ENCODE measurements around the gene ACP1. TPM values are rescaled to one million over a fixed set of nuclear protein-coding genes. Genes with fewer than 3 reads are reported as not detected.

The ACP1 gene
- polyA plus RNA-seq, 2 of the 4 experiments (the other 2 are of a cell fraction), result 204 to 338 TPM

DNA sequence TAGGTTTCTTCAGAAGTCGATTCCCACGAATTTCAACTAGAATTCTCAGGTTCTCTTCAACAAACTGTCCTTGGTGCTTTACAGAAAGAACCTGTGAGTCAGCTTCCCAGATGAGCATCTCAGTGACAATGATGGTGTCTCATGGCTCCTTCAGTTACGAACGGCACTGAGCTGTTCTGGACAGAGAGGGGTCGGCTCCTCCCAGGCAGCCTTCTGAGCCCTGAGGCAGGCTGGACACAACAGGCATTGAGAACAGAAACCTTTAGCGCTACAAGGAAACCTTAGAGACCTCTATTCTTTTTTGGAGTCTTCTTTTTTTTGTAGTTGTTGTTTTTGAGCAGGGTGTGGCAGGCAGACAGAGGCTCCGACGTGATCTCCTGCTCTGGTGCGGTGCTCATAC is 58.3 kb downstream of the ACP1 start:
- H3K4me1 ChIP-seq, result no peaks in the 10 kb centered on the region
- no peak for TF ChIP-seq POLR2AphosphoS2 (conservative IDR thresholded peaks at IDR 0.05; ENCODE audit: low read length)
- TF ChIP-seq RCOR1 (IDR thresholded peaks at IDR 0.05; ENCODE audit: low read depth, low read length), result no peak
- TF ChIP-seq, protein P1, sequence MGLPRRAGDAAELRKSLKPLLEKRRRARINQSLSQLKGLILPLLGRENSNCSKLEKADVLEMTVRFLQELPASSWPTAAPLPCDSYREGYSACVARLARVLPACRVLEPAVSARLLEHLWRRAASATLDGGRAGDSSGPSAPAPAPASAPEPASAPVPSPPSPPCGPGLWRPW (IDR thresholded peaks at IDR 0.05), result no peak
- no peak for TF ChIP-seq FOSL2 (IDR thresholded peaks at IDR 0.05)
- no peak for TF ChIP-seq FOSL2 (CRISPR knock-in tag; IDR thresholded peaks at IDR 0.05)
- TF ChIP-seq MAFK (IDR thresholded peaks at IDR 0.05; ENCODE audit: partially characterized antibody), result no peak
- TF ChIP-seq KDM5A (IDR thresholded peaks at IDR 0.05), result no peak
- TF ChIP-seq, protein P2, sequence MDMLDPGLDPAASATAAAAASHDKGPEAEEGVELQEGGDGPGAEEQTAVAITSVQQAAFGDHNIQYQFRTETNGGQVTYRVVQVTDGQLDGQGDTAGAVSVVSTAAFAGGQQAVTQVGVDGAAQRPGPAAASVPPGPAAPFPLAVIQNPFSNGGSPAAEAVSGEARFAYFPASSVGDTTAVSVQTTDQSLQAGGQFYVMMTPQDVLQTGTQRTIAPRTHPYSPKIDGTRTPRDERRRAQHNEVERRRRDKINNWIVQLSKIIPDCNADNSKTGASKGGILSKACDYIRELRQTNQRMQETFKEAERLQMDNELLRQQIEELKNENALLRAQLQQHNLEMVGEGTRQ (IDR thresholded peaks at IDR 0.05), result no peak
- no peak for TF ChIP-seq NFE2L2 (conservative IDR thresholded peaks at IDR 0.05; ENCODE audit: low read length)
- TF ChIP-seq CBX8 (IDR thresholded peaks at IDR 0.05), result no peak
- TF ChIP-seq HOXA7 (CRISPR knock-in tag; IDR thresholded peaks at IDR 0.05), result no peak
- TF ChIP-seq HOXB13 (CRISPR knock-in tag; IDR thresholded peaks at IDR 0.05; ENCODE audit: low read depth), result no peak
- TF ChIP-seq MAZ (IDR thresholded peaks at IDR 0.05; ENCODE audit: borderline replicate concordance, low read depth, low read length), result no peak
- TF ChIP-seq RAD21 (conservative IDR thresholded peaks at IDR 0.05 in 1 of 2, IDR thresholded peaks at IDR 0.05 in 1 of 2), result no peak
- TF ChIP-seq ZSCAN20 (CRISPR knock-in tag; IDR thresholded peaks at IDR 0.05), result no peak
- ATAC-seq (no peak), FAIRE-seq (no peak), DNase-seq (ENCODE audit: low read depth in 1 of 2, low spot score in 1 of 2) (no peak)
- CTCF ChIA-PET, result no interaction called here
- H3K27ac ChIP-seq, result no peak overlapping the region
- POLR2A ChIA-PET, result no interaction called here
- no peaks in the 10 kb centered on the region for H3K9me3 ChIP-seq
- H3K4me3 ChIP-seq, result no peak overlapping the region
- 38% methylated on average over 9 of the region's 9 CpGs for WGBS (ENCODE audit: missing lambda C conversion rate)
- no peak overlapping the region for H3K4me2 ChIP-seq

Other genes starting within 250 kb of the ACP1 start
- 0.35 and 0.53 TPM in 2 replicates for gene FAM110C, start 218.4 kb upstream of the ACP1 start, polyA plus RNA-seq (2011; rRNA removed)
- 0.04 to 0.17 TPM (median 0.08 TPM) in 3 replicates for gene FAM110C, start 218.4 kb upstream of the ACP1 start, polyA plus RNA-seq (2017; fragmentation: RNase III; extraction: RNeasy Plus Mini Kit Qiagen cat#74134 plus additional on column Dnase treatment)
- 19.5 and 23.9 TPM in 2 replicates for gene SH3YL1, start 915 bp upstream of the ACP1 start, polyA plus RNA-seq (2011; rRNA removed)
- gene SH3YL1, start 915 bp upstream of the ACP1 start, polyA plus RNA-seq (2017; fragmentation: RNase III; extraction: RNeasy Plus Mini Kit Qiagen cat#74134 plus additional on column Dnase treatment), result 12.8 to 13.9 TPM (median 13.5 TPM) in 3 replicates
- not detected in 2 replicates for gene ALKAL2, start 23.1 kb downstream of the ACP1 start, polyA plus RNA-seq (2011; rRNA removed)
- not detected in 3 replicates for gene ALKAL2, start 23.1 kb downstream of the ACP1 start, polyA plus RNA-seq (2017; fragmentation: RNase III; extraction: RNeasy Plus Mini Kit Qiagen cat#74134 plus additional on column Dnase treatment)